ENCODE data around the gene CEACAM18. TPM values are rescaled to one million over a fixed set of nuclear protein-coding genes. Genes with fewer than 3 reads are reported as not detected.
"Not testable (repeated sequence)": the region's sequence is repeated elsewhere in the genome, so short reads cannot be mapped to it uniquely, and the experiment has no call there.

CEACAM18 gene
- total RNA-seq, 1 donor from 2014 or later: not detected

- no peaks in the 10 kb centered on the region for H3K4me1 ChIP-seq
- no peak for TF ChIP-seq POLR2A (IDR thresholded peaks at IDR 0.05)
- TF ChIP-seq POLR2AphosphoS5 (IDR thresholded peaks at IDR 0.05; ENCODE audit: insufficient read depth in 1 of 2, low read depth in 1 of 2): no peak
- TF ChIP-seq CTCF (IDR thresholded peaks at IDR 0.05): no peak
- no peaks in the 10 kb centered on the region for H3K27me3 ChIP-seq
- no peak for DNase-seq (ENCODE audit: extremely low spot score in 2 of 2)
- no peak overlapping the region for H3K27ac ChIP-seq
- no peaks in the 10 kb centered on the region for H3K36me3 ChIP-seq
- H3K9me3 ChIP-seq: no peaks in the 10 kb centered on the region
- intact Hi-C loops (cut with DNase I): loop anchor here (5.0 kb wide), 1 partner anchor 42 kb away; the partner anchor contains the start of gene SIGLEC6
- H3K4me3 ChIP-seq: no peak overlapping the region
Observed at GRCh38 chr19:51490676-51491075, 12.3 kb downstream of the CEACAM18 start.

- H3K9me3 ChIP-seq: no peaks in the 10 kb centered on the region
- H3K4me3 ChIP-seq: no peak overlapping the region
- H3K4me1 ChIP-seq: no peaks in the 10 kb centered on the region
- H3K36me3 ChIP-seq: no peaks in the 10 kb centered on the region
- no peak for TF ChIP-seq POLR2AphosphoS5 (IDR thresholded peaks at IDR 0.05; ENCODE audit: insufficient read depth in 1 of 2, low read depth in 1 of 2)
- TF ChIP-seq CTCF (IDR thresholded peaks at IDR 0.05): no peak
- no peak for TF ChIP-seq POLR2A (IDR thresholded peaks at IDR 0.05)
- no peak overlapping the region for H3K27ac ChIP-seq
- intact Hi-C loops (cut with DNase I): loop anchor here (5.0 kb wide), 1 partner anchor 41 kb away; the partner anchor contains the start of gene SIGLEC6
- no peak for DNase-seq (ENCODE audit: extremely low spot score in 2 of 2)
- no peaks in the 10 kb centered on the region for H3K27me3 ChIP-seq
Observed at GRCh38 chr19:51491586-51491985, 13.2 kb downstream of the CEACAM18 start.

- no peak for DNase-seq (ENCODE audit: extremely low spot score in 2 of 2)
- TF ChIP-seq POLR2A (IDR thresholded peaks at IDR 0.05) (no peak), CTCF (IDR thresholded peaks at IDR 0.05) (no peak), POLR2AphosphoS5 (IDR thresholded peaks at IDR 0.05; ENCODE audit: insufficient read depth in 1 of 2, low read depth in 1 of 2) (no peak)
- intact Hi-C loops (cut with DNase I): loop anchor here (5.0 kb wide), 1 partner anchor 39 kb away; the partner anchor contains the start of gene SIGLEC6
- H3K27ac ChIP-seq: no peak overlapping the region
- no peaks in the 10 kb centered on the region for H3K9me3 ChIP-seq
- no peaks in the 10 kb centered on the region for H3K36me3 ChIP-seq
- no peak overlapping the region for H3K4me3 ChIP-seq
- H3K27me3 ChIP-seq: no peaks in the 10 kb centered on the region
- H3K4me1 ChIP-seq: no peaks in the 10 kb centered on the region
Observed at GRCh38 chr19:51493776-51494175, 15.4 kb downstream of the CEACAM18 start.

GRCh38 chr19:51497666-51498065, 19.3 kb downstream of the CEACAM18 start:
- no peak overlapping the region for H3K27ac ChIP-seq
- intact Hi-C loops (cut with DNase I): no loop called here
- no peaks in the 10 kb centered on the region for H3K9me3 ChIP-seq
- no peaks in the 10 kb centered on the region for H3K36me3 ChIP-seq
- H3K4me3 ChIP-seq: no peak overlapping the region
- no peak for DNase-seq (ENCODE audit: extremely low spot score in 2 of 2)
- no peaks in the 10 kb centered on the region for H3K27me3 ChIP-seq
- no peaks in the 10 kb centered on the region for H3K4me1 ChIP-seq
- TF ChIP-seq POLR2AphosphoS5 (IDR thresholded peaks at IDR 0.05; ENCODE audit: insufficient read depth in 1 of 2, low read depth in 1 of 2): no peak

GRCh38 chr19:51500931-51501330, 22.6 kb downstream of the CEACAM18 start:
- DNase-seq (ENCODE audit: extremely low spot score in 2 of 2); intact Hi-C loops (cut with DNase I): not testable (repeated sequence)

GRCh38 chr19:51501594-51502263, 23.4 kb downstream of the CEACAM18 start, which contains the start of gene SIGLEC12:
SIGLEC12 (minus strand) TSS chr19:51501800; CDS start chr19:51501733, 67 bp downstream.
- Histone ChIP-seq H3K27ac (no peak within 1 kb of the TSS), H3K4me3 (no peak within 1 kb of the TSS), H3K4me1 (no peaks in the 10 kb centered on the region), H3K9me3 (no peaks in the 10 kb centered on the region), H3K36me3 (no peaks in the 10 kb centered on the region), H3K27me3 (no peaks in the 10 kb centered on the region)
- DNase-seq (ENCODE audit: extremely low spot score in 2 of 2): no peak
- TF ChIP-seq POLR2AphosphoS5 (IDR thresholded peaks at IDR 0.05; ENCODE audit: insufficient read depth in 1 of 2, low read depth in 1 of 2): no peak
- no peak for TF ChIP-seq CTCF (IDR thresholded peaks at IDR 0.05)
- TF ChIP-seq POLR2A (IDR thresholded peaks at IDR 0.05): no peak
- intact Hi-C loops (cut with DNase I): no loop called here

More at GRCh38 chr19:51500931-51501330, 22.6 kb downstream of the CEACAM18 start:
- H3K27ac ChIP-seq, H3K9me3 ChIP-seq, H3K36me3 ChIP-seq, H3K27me3 ChIP-seq, H3K4me3 ChIP-seq, H3K4me1 ChIP-seq: not testable (repeated sequence)

All from vagina (tissue), 2 donors.